Aorta (tissue), 5 donors: Measurements from ENCODE around the gene KCNK5. TPM values are rescaled to one million over a fixed set of nuclear protein-coding genes. Genes with fewer than 3 reads are reported as not detected.

Experiments used
- ATAC-seq: fragments of 200-7000 bp; cut with Tn5 transposase; one replicate; pipeline ENCODE4 v1.9.1; 2022; ENCODE audit warnings: moderate library complexity; ENCODE audit not compliant: low FRiP score
- DNase-seq, 2 donors: peaks; one replicate each; pipeline ENCODE4 v3.0.0-alpha.2; 2020
- H3K27ac ChIP-seq, 2 donors: one replicate each; pipeline ENCODE4 v1.5.1; 2013; ENCODE audit warnings: low read length in 2 of 2, mild to moderate bottlenecking in 2 of 2, moderate library complexity in 2 of 2, control low read depth in 1 of 2, inconsistent platforms in 1 of 2, low read depth in 1 of 2
- H3K27me3 ChIP-seq, 2 donors: one replicate each; pipeline ENCODE4 v1.6.1; 2013; ENCODE audit warnings: control low read depth in 1 of 2, low read length in 1 of 2, mild to moderate bottlenecking in 1 of 2, moderate library complexity in 1 of 2; ENCODE audit not compliant: insufficient read depth in 2 of 2, control insufficient read depth in 1 of 2
- H3K36me3 ChIP-seq, 2 donors: one replicate each; pipeline ENCODE4 v1.6.1; 2013; ENCODE audit warnings: control low read depth in 1 of 2, low read length in 1 of 2, mild to moderate bottlenecking in 1 of 2; ENCODE audit not compliant: insufficient read depth in 2 of 2, control insufficient read depth in 1 of 2
- H3K4me1 ChIP-seq, 2 donors: one replicate each; pipeline ENCODE4 v1.6.1; 2013; ENCODE audit warnings: low read length in 2 of 2, control low read depth in 1 of 2, mild to moderate bottlenecking in 1 of 2, moderate library complexity in 1 of 2; ENCODE audit not compliant: insufficient read depth in 2 of 2, control insufficient read depth in 1 of 2
- H3K4me3 ChIP-seq, 2 donors: one replicate each; pipeline ENCODE4 v1.5.1; 2013; ENCODE audit warnings: low read length in 2 of 2, control low read depth in 1 of 2, mild to moderate bottlenecking in 1 of 2
- H3K9me3 ChIP-seq: one replicate; pipeline ENCODE4 v1.6.1; 2013; ENCODE audit warnings: mild to moderate bottlenecking, low read length; ENCODE audit not compliant: control insufficient read depth
- WGBS, 2 donors: extraction: QIAGEN DNeasy Blood & Tissue Kit; methylation state at CpG; one replicate each; pipeline ENCODE4 v1.1.7; 2013; 5-methylcytosine and 5-hydroxymethylcytosine counted together
- intact Hi-C, 2 donors: fragments of 100-400 bp; cut with DNase I; formaldehyde crosslinking; loops; one replicate each; pipeline versions ENCODE4 v1.14.2 to v1.15.0; 2022
- polyA plus RNA-seq, 2 donors: library from polyadenylated mRNA; stranded (reverse); fragments of 200-250 nt; gene quantifications; one replicate each; pipeline ENCODE4 v1.2.3, GENCODE V29; 2013
- total RNA-seq, 2 donors: library from RNA; stranded (reverse); fragmentation: NEBNext Ultra II Directional; extraction: Animal tissue kit (Norgen Biotek cat#: 25700); gene quantifications; one replicate each; pipeline ENCODE4 v1.2.1, GENCODE V29; 2021
- donor health status: healthy with polysubstance abuse.
- donor health status: Bipolar disorder and iron deficiency.
- donor health status: DM: no; HTN: no; CAD: no.
- donor health status: DM: no; HTN: no; CAD: no.
- donor health status: DM: yes; HTN: yes; CAD: no.

The KCNK5 gene
- total and polyA plus RNA-seq, 4 donors: 1.2 to 5.2 (median 3.9) TPM; not detected in 1

- Histone ChIP-seq H3K9me3 (no peaks in the 10 kb centered on the region), H3K36me3 (no peaks in the 10 kb centered on the region), H3K4me3 (no peak overlapping the region), H3K27ac (no peak overlapping the region), H3K4me1 (no peaks in the 10 kb centered on the region), H3K27me3 (no peaks in the 10 kb centered on the region)
- ATAC-seq (no peak), DNase-seq (peak in 1 of 2 donors; percentile 47)
- intact Hi-C loops: no loop called here
- 65% methylated on average over 7 of the region's 7 CpGs for WGBS, 2 donors
Measured at GRCh38 chr6:39199231-39199940, 29.9 kb downstream of the KCNK5 start.

GRCh38 chr6:39198528-39198927 lies 30.7 kb downstream of the KCNK5 start:
- Histone ChIP-seq H3K36me3 (no peaks in the 10 kb centered on the region), H3K27ac (no peak overlapping the region), H3K9me3 (no peaks in the 10 kb centered on the region), H3K4me3 (no peak overlapping the region), H3K27me3 (no peaks in the 10 kb centered on the region), H3K4me1 (no peaks in the 10 kb centered on the region)
- intact Hi-C loops: no loop called here
- peak in 1 of 2 donors; percentile 17 for DNase-seq
- ATAC-seq: no peak

GRCh38 chr6:39197922-39198500 lies 31.3 kb downstream of the KCNK5 start:
- intact Hi-C loops: no loop called here

DNA sequence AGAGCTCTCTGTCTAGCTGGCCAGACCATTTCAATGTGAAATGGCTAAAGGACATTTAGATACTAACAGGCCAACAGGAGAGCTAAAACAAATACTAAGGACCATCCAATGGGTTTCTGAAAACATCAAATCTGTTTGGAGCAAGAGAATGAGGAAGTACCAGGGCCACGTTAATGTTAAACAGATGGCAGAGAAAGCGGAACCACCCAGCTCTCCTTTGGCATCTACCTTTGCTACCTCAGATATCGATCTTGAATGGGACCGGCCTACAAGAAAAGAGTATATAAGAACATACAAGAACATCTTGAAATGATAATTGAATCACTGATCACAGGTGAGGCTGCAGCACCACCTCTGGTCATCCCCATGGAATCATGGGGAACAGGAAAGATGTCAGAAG lies 31.8 kb downstream of the KCNK5 start:
- intact Hi-C loops: no loop called here
- WGBS, 2 donors: 92 to 96% methylated on average over 4 of the region's 4 CpGs
- Histone ChIP-seq H3K27ac (no peak overlapping the region), H3K4me1 (no peaks in the 10 kb centered on the region), H3K36me3 (no peaks in the 10 kb centered on the region), H3K27me3 (no peaks in the 10 kb centered on the region), H3K4me3 (no peak overlapping the region), H3K9me3 (no peaks in the 10 kb centered on the region)
- DNase-seq (no peak), ATAC-seq (no peak)

More at GRCh38 chr6:39197922-39198500, 31.3 kb downstream of the KCNK5 start:
- Histone ChIP-seq H3K27me3 (no peaks in the 10 kb centered on the region), H3K9me3 (no peaks in the 10 kb centered on the region), H3K4me3 (no peak overlapping the region), H3K27ac (no peak overlapping the region), H3K36me3 (no peaks in the 10 kb centered on the region), H3K4me1 (no peaks in the 10 kb centered on the region)
- ATAC-seq: no peak
- DNase-seq: no peak

GRCh38 chr6:39196673-39197091 lies 32.6 kb downstream of the KCNK5 start:
- Histone ChIP-seq H3K9me3 (no peaks in the 10 kb centered on the region), H3K27me3 (no peaks in the 10 kb centered on the region), H3K36me3 (no peaks in the 10 kb centered on the region), H3K4me3 (no peak overlapping the region), H3K4me1 (no peaks in the 10 kb centered on the region), H3K27ac (no peak overlapping the region)
- intact Hi-C loops: no loop called here
- DNase-seq (peak in 1 of 2 donors; percentile 24), ATAC-seq (no peak)
- 95 to 97% methylated on average over 3 of the region's 3 CpGs for WGBS, 2 donors

- intact Hi-C loops: no loop called here
- no peaks in the 10 kb centered on the region for H3K36me3 ChIP-seq
- ATAC-seq (no peak), DNase-seq (no peak)
- no peaks in the 10 kb centered on the region for H3K9me3 ChIP-seq
- H3K27ac ChIP-seq: no peak overlapping the region
- H3K4me3 ChIP-seq: no peak overlapping the region
- H3K27me3 ChIP-seq: no peaks in the 10 kb centered on the region
- WGBS, 2 donors: 95% methylated on average over 3 of the region's 3 CpGs
- H3K4me1 ChIP-seq: no peaks in the 10 kb centered on the region
Measured at GRCh38 chr6:39195792-39196385, 33.4 kb downstream of the KCNK5 start.

DNA sequence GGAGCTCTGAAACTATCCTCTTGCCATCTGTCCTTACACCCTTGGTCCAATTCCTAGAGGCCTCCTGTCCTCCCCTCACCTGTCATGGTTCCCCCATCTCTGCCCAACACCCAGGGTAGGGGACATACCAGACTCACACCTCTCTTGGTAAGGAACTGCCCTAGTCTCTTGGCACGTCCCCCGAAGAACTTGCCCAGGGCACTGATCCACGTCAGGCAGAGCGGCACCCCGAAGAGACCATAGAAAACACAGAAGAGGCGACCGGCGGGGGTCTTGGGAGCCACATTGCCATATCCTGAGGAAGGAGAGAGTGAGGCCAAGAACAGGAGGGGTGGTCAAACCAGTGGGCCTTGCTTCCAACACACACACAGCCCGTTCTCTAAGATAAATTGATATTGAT lies 34.8 kb downstream of the KCNK5 start:
- DNase-seq (peak in 1 of 2 donors; percentile 44), ATAC-seq (no peak)
- WGBS, 2 donors: 94 to 98% methylated on average over 9 of the region's 9 CpGs
- H3K27me3 ChIP-seq: no peaks in the 10 kb centered on the region
- no peak overlapping the region for H3K27ac ChIP-seq
- no peaks in the 10 kb centered on the region for H3K9me3 ChIP-seq
- intact Hi-C loops: no loop called here
- no peaks in the 10 kb centered on the region for H3K36me3 ChIP-seq
- H3K4me3 ChIP-seq: no peak overlapping the region
- H3K4me1 ChIP-seq: no peaks in the 10 kb centered on the region

DNA sequence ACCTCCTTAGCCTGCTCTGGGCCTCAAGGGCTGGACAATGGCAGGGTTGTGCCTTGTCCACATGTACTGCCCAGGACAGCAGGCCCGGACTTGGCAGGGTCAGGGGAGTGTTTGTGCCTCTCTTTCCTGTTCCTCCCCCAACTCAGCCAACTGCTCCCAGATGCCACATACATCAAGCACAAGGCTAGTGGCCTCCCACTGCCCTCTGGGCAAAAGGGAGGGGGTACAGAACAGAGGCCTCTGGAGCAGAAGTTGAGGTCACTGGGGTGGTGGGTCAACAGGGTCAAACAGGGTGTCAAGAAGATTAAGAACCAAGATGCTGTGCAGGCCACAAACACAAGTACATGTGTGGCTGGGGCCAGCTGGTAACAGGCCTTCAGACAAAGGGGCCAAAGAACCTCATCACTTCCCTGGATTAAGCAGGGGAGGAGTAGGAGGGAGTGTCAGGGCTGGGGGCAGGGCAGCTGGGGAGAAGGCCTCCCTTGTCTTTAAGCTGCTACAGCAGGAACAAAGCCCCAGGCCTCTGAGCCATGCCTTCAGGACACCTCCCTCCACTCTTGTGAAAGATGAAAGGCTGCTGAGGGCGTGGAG lies 36.0 kb downstream of the KCNK5 start:
- Histone ChIP-seq H3K9me3 (no peaks in the 10 kb centered on the region), H3K36me3 (no peaks in the 10 kb centered on the region), H3K4me3 (no peak overlapping the region), H3K27ac (no peak overlapping the region), H3K27me3 (no peaks in the 10 kb centered on the region), H3K4me1 (no peaks in the 10 kb centered on the region)
- ATAC-seq (no peak), DNase-seq (peak in 1 of 2 donors; percentile 55)
- intact Hi-C loops: no loop called here
- WGBS, 2 donors: 89 to 93% methylated on average over 2 of the region's 2 CpGs
